ENCODE measurements around the gene MGAT4B.
"Not testable (repeated sequence)": the region's sequence is repeated elsewhere in the genome, so short reads cannot be mapped to it uniquely, and the experiment has no call there.

DNA sequence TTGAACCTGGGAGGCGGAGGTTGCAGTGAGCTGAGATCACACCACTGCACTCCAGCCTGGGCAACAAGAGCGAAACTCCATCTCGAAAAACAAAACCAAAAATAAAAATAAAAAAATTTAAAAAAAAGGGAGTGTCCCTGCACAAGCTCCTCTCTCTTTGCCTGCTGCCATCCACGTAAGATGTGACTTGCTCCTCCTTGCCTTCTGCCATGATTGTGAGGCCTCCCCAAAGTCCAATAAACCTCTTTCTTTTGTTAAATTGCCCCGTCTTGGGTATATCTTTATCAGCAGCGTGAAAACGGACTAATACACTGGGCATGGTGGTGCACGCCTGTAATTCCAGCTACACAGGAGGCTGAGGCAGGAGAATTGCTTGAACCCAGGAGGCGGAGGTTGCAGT, 17.4 kb downstream of the MGAT4B start:
- TF ChIP-seq, protein P1, sequence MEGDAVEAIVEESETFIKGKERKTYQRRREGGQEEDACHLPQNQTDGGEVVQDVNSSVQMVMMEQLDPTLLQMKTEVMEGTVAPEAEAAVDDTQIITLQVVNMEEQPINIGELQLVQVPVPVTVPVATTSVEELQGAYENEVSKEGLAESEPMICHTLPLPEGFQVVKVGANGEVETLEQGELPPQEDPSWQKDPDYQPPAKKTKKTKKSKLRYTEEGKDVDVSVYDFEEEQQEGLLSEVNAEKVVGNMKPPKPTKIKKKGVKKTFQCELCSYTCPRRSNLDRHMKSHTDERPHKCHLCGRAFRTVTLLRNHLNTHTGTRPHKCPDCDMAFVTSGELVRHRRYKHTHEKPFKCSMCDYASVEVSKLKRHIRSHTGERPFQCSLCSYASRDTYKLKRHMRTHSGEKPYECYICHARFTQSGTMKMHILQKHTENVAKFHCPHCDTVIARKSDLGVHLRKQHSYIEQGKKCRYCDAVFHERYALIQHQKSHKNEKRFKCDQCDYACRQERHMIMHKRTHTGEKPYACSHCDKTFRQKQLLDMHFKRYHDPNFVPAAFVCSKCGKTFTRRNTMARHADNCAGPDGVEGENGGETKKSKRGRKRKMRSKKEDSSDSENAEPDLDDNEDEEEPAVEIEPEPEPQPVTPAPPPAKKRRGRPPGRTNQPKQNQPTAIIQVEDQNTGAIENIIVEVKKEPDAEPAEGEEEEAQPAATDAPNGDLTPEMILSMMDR (IDR thresholded peaks at IDR 0.05) = not testable (repeated sequence)
- not testable (repeated sequence) for TF ChIP-seq EP300 (IDR thresholded peaks at IDR 0.05; ENCODE audit: low read depth)

Data from transverse colon (tissue), 3 donors.